Measurements from ENCODE around the gene IL4R.

DNA sequence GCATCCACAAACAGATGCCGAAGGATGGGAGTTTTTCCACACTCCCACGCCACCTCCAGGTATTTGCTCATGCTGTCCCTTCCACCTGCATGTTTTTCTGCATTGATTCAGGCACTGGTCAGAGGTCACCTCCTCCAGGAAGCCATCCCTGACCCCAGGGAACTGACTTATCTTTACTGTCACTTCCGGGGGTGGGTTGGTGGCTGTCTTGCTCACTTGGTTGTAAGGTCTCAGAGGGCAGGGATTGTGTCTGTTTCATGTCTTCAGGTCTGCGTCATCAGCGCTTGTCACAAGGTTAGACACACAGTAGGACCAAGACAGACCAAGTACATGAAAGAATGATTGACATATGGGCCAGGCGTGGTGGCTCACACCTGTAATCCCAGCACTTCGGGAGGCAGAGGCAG, 1.9 kb upstream of the IL4R start:
- TF ChIP-seq, protein P1, sequence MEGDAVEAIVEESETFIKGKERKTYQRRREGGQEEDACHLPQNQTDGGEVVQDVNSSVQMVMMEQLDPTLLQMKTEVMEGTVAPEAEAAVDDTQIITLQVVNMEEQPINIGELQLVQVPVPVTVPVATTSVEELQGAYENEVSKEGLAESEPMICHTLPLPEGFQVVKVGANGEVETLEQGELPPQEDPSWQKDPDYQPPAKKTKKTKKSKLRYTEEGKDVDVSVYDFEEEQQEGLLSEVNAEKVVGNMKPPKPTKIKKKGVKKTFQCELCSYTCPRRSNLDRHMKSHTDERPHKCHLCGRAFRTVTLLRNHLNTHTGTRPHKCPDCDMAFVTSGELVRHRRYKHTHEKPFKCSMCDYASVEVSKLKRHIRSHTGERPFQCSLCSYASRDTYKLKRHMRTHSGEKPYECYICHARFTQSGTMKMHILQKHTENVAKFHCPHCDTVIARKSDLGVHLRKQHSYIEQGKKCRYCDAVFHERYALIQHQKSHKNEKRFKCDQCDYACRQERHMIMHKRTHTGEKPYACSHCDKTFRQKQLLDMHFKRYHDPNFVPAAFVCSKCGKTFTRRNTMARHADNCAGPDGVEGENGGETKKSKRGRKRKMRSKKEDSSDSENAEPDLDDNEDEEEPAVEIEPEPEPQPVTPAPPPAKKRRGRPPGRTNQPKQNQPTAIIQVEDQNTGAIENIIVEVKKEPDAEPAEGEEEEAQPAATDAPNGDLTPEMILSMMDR (IDR thresholded peaks at IDR 0.05) = no peak
- TF ChIP-seq POLR2A (IDR thresholded peaks at IDR 0.05) (no peak), POLR2AphosphoS5 (IDR thresholded peaks at IDR 0.05; ENCODE audit: insufficient read depth in 1 of 2, low read depth in 1 of 2) (no peak)
